ENCODE results near the gene GPR119.
"Not testable (repeated sequence)": the region's sequence is repeated elsewhere in the genome, so short reads cannot be mapped to it uniquely, and the experiment has no call there.

The GPR119 gene

GRCh38 chrX:130393451-130394074, 8.1 kb upstream of the GPR119 start:
- WGBS (ENCODE audit: insufficient coverage): 29% methylated on average over 3 of the region's 5 CpGs
- Histone ChIP-seq H3K27ac (ENCODE audit: insufficient read depth in 1 of 2, low read depth in 1 of 2, low read length in 2 of 2, poor library complexity in 1 of 2, severe bottlenecking in 2 of 2) (no peak overlapping the region), H3K4me1 (ENCODE audit: control extremely low read depth in 1 of 4, control insufficient read depth in 4 of 4, insufficient read depth in 4 of 4, low read length in 3 of 4) (no peaks in the 10 kb centered on the region), H3K36me3 (ENCODE audit: control insufficient read depth in 4 of 4, insufficient read depth in 4 of 4, low read length in 3 of 4) (no peaks in the 10 kb centered on the region), H3K27me3 (replicated peaks in 2 of 5; ENCODE audit: control insufficient read depth in 4 of 5, insufficient read depth in 5 of 5, low read length in 4 of 5) (peaks cover 2 to 16% (median 3%) of the 10 kb centered on the region in 5 experiments), H3K4me3 (ENCODE audit: control insufficient read depth in 1 of 7, extremely low read depth in 1 of 7, insufficient read depth in 4 of 7, low read depth in 2 of 7, low read length in 6 of 7) (no peak overlapping the region), H3K9me3 (ENCODE audit: control extremely low read depth in 1 of 5, control insufficient read depth in 4 of 5, insufficient read depth in 2 of 5, low read depth in 1 of 5, low read length in 4 of 5) (no peaks in the 10 kb centered on the region)
- ChIA-PET POLR2A (no interaction called here), CTCF (interaction anchor here (0.8 to 1.0 kb wide), 3 partner anchors 10 to 523 kb away, joined by 3 read pairs; no protein-coding TSS in a partner anchor)
- peak; percentile 10 to 28 (median 25) for DNase-seq

- CTCF ChIA-PET: interaction anchor here (1.0 kb wide), 1 partner anchor 11 kb away, joined by 3 read pairs; no protein-coding TSS in a partner anchor
- DNase-seq: no peak
Measured at GRCh38 chrX:130386408-130386808, 934 bp upstream of the GPR119 start.

GRCh38 chrX:130378024-130378669, 7.3 kb downstream of the GPR119 start:
- Histone ChIP-seq H3K27ac (ENCODE audit: insufficient read depth in 1 of 2, low read depth in 1 of 2, low read length in 2 of 2, poor library complexity in 1 of 2, severe bottlenecking in 2 of 2) (no peak overlapping the region), H3K4me1 (ENCODE audit: control extremely low read depth in 1 of 4, control insufficient read depth in 4 of 4, insufficient read depth in 4 of 4, low read length in 3 of 4) (no peaks in the 10 kb centered on the region), H3K4me3 (ENCODE audit: control insufficient read depth in 1 of 7, extremely low read depth in 1 of 7, insufficient read depth in 4 of 7, low read depth in 2 of 7, low read length in 6 of 7) (no peak overlapping the region), H3K27me3 (replicated peaks in 2 of 5; ENCODE audit: control insufficient read depth in 4 of 5, insufficient read depth in 5 of 5, low read length in 4 of 5) (no peaks in the 10 kb centered on the region), H3K9me3 (ENCODE audit: control extremely low read depth in 1 of 5, control insufficient read depth in 4 of 5, insufficient read depth in 2 of 5, low read depth in 1 of 5, low read length in 4 of 5) (no peaks in the 10 kb centered on the region), H3K36me3 (ENCODE audit: control insufficient read depth in 4 of 4, insufficient read depth in 4 of 4, low read length in 3 of 4) (no peaks in the 10 kb centered on the region)
- WGBS (ENCODE audit: insufficient coverage): 49% methylated on average over 5 of the region's 5 CpGs
- DNase-seq: peak in 2 of 3 donors; percentile 6 to 25
- CTCF ChIA-PET: no interaction called here
- POLR2A ChIA-PET: interaction anchor here (0.8 kb wide), 1 partner anchor 11 kb away, joined by 3 read pairs; no protein-coding TSS in a partner anchor

More at GRCh38 chrX:130386408-130386808, 934 bp upstream of the GPR119 start:
- POLR2A ChIA-PET: no interaction called here
- Histone ChIP-seq H3K9me3 (ENCODE audit: control extremely low read depth in 1 of 5, control insufficient read depth in 4 of 5, insufficient read depth in 2 of 5, low read depth in 1 of 5, low read length in 4 of 5) (no peaks in the 10 kb centered on the region), H3K36me3 (ENCODE audit: control insufficient read depth in 4 of 4, insufficient read depth in 4 of 4, low read length in 3 of 4) (no peaks in the 10 kb centered on the region), H3K4me1 (ENCODE audit: control extremely low read depth in 1 of 4, control insufficient read depth in 4 of 4, insufficient read depth in 4 of 4, low read length in 3 of 4) (no peaks in the 10 kb centered on the region), H3K4me3 (ENCODE audit: control insufficient read depth in 1 of 7, extremely low read depth in 1 of 7, insufficient read depth in 4 of 7, low read depth in 2 of 7, low read length in 6 of 7) (no peak overlapping the region), H3K27me3 (replicated peaks in 2 of 5; ENCODE audit: control insufficient read depth in 4 of 5, insufficient read depth in 5 of 5, low read length in 4 of 5) (peaks cover 0 to 3% (median 0%) of the 10 kb centered on the region in 5 experiments), H3K27ac (ENCODE audit: insufficient read depth in 1 of 2, low read depth in 1 of 2, low read length in 2 of 2, poor library complexity in 1 of 2, severe bottlenecking in 2 of 2) (no peak overlapping the region)
- WGBS (ENCODE audit: insufficient coverage): 67% methylated on average over 3 of the region's 5 CpGs

DNA sequence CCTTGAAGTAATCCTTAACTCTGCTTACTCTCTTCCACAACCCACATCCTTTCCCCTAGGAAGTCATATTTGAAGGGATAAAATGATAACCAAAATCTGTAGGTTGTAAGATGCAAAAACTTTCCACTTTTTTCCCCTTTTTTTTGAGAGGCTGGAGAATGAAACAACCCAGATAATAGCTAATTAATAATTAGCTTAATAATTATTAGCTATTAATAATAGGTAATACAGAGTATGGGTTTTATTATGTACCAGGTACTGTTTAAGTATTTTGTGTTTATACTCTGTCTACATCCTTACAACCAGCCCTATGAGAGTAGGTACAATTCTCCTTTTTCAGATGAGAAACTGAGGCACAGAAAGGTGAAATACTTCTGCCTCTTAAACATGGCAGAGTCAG, 9.4 kb downstream of the GPR119 start:
- no peak for DNase-seq
- Histone ChIP-seq H3K4me3 (ENCODE audit: control insufficient read depth in 1 of 7, extremely low read depth in 1 of 7, insufficient read depth in 4 of 7, low read depth in 2 of 7, low read length in 6 of 7) (no peak overlapping the region), H3K27ac (ENCODE audit: insufficient read depth in 1 of 2, low read depth in 1 of 2, low read length in 2 of 2, poor library complexity in 1 of 2, severe bottlenecking in 2 of 2) (no peak overlapping the region), H3K9me3 (ENCODE audit: control extremely low read depth in 1 of 5, control insufficient read depth in 4 of 5, insufficient read depth in 2 of 5, low read depth in 1 of 5, low read length in 4 of 5) (no peaks in the 10 kb centered on the region), H3K4me1 (ENCODE audit: control extremely low read depth in 1 of 4, control insufficient read depth in 4 of 4, insufficient read depth in 4 of 4, low read length in 3 of 4) (no peaks in the 10 kb centered on the region), H3K36me3 (ENCODE audit: control insufficient read depth in 4 of 4, insufficient read depth in 4 of 4, low read length in 3 of 4) (peaks cover 0 to 6% (median 1%) of the 10 kb centered on the region in 4 experiments), H3K27me3 (replicated peaks in 2 of 5; ENCODE audit: control insufficient read depth in 4 of 5, insufficient read depth in 5 of 5, low read length in 4 of 5) (no peaks in the 10 kb centered on the region)
- ChIA-PET POLR2A (no interaction called here), CTCF (no interaction called here)

- H3K4me3 ChIP-seq (ENCODE audit: control insufficient read depth in 1 of 7, extremely low read depth in 1 of 7, insufficient read depth in 4 of 7, low read depth in 2 of 7, low read length in 6 of 7); H3K9me3 ChIP-seq (ENCODE audit: control extremely low read depth in 1 of 5, control insufficient read depth in 4 of 5, insufficient read depth in 2 of 5, low read depth in 1 of 5, low read length in 4 of 5); H3K27ac ChIP-seq (ENCODE audit: insufficient read depth in 1 of 2, low read depth in 1 of 2, low read length in 2 of 2, poor library complexity in 1 of 2, severe bottlenecking in 2 of 2); POLR2A ChIA-PET; H3K4me1 ChIP-seq (ENCODE audit: control extremely low read depth in 1 of 4, control insufficient read depth in 4 of 4, insufficient read depth in 4 of 4, low read length in 3 of 4); H3K27me3 ChIP-seq (replicated peaks in 2 of 5; ENCODE audit: control insufficient read depth in 4 of 5, insufficient read depth in 5 of 5, low read length in 4 of 5); CTCF ChIA-PET; DNase-seq: not testable (repeated sequence)
- H3K36me3 ChIP-seq (ENCODE audit: control insufficient read depth in 4 of 4, insufficient read depth in 4 of 4, low read length in 3 of 4): peaks cover 0 to 13% (median 3%) of the 10 kb centered on the region in 4 experiments
- WGBS (ENCODE audit: insufficient coverage): no CpG with 5 or more reads among the region's 1 CpG
Measured at GRCh38 chrX:130352050-130352449, 33.4 kb downstream of the GPR119 start.

DNA sequence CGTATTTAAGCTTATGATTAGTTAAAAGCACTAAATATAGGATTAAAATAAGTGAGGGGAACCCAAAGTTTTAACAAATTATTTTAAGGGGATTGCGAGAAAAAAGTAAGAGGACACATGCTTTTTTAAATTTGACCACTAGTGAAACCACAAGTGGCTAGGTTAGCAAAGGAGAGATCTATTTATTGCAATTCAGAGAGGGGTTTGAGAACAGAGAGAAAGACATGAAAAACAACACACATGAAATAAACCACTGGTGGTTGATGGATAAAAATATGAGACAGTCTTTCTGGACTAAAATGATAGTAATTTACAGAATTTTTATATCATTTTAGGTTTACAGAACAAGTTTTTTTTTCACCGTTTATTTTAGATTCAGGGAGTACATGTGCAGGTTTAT, 33.9 kb downstream of the GPR119 start:
- ChIA-PET CTCF (no interaction called here), POLR2A (no interaction called here)
- no peak overlapping the region for H3K4me3 ChIP-seq (ENCODE audit: control insufficient read depth in 1 of 7, extremely low read depth in 1 of 7, insufficient read depth in 4 of 7, low read depth in 2 of 7, low read length in 6 of 7)
- H3K4me1 ChIP-seq (ENCODE audit: control extremely low read depth in 1 of 4, control insufficient read depth in 4 of 4, insufficient read depth in 4 of 4, low read length in 3 of 4): no peaks in the 10 kb centered on the region
- DNase-seq: no peak
- no peaks in the 10 kb centered on the region for H3K9me3 ChIP-seq (ENCODE audit: control extremely low read depth in 1 of 5, control insufficient read depth in 4 of 5, insufficient read depth in 2 of 5, low read depth in 1 of 5, low read length in 4 of 5)
- no peaks in the 10 kb centered on the region for H3K27me3 ChIP-seq (replicated peaks in 2 of 5; ENCODE audit: control insufficient read depth in 4 of 5, insufficient read depth in 5 of 5, low read length in 4 of 5)
- H3K27ac ChIP-seq (ENCODE audit: insufficient read depth in 1 of 2, low read depth in 1 of 2, low read length in 2 of 2, poor library complexity in 1 of 2, severe bottlenecking in 2 of 2): no peak overlapping the region
- peaks cover 0 to 11% (median 3%) of the 10 kb centered on the region in 4 experiments for H3K36me3 ChIP-seq (ENCODE audit: control insufficient read depth in 4 of 4, insufficient read depth in 4 of 4, low read length in 3 of 4)
- 80% methylated on average over 1 of the region's 3 CpGs for WGBS (ENCODE audit: insufficient coverage)

DNA sequence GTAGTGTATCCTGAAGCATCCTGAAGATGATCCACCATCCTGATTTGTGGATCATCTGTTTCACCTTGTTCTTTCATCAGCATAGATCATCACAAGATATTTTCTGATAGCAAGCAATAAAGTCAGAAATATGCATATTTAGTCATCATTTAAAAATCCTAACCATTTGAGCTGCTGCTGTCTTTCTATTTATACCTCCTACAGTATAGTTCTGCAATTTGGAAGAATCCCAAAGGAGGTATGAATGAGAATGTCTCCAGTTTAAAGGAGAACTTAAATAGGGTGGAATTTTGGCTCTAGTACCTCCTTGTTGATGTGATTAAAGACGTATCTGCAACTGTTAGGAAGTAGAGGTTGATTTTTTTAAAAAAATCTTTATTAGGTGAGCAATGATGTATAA, 38.2 kb downstream of the GPR119 start:
- no CpG with 5 or more reads among the region's 1 CpG for WGBS (ENCODE audit: insufficient coverage)
- H3K36me3 ChIP-seq (ENCODE audit: control insufficient read depth in 4 of 4, insufficient read depth in 4 of 4, low read length in 3 of 4): peaks cover 0 to 11% (median 3%) of the 10 kb centered on the region in 4 experiments
- no peaks in the 10 kb centered on the region for H3K4me1 ChIP-seq (ENCODE audit: control extremely low read depth in 1 of 4, control insufficient read depth in 4 of 4, insufficient read depth in 4 of 4, low read length in 3 of 4)
- CTCF ChIA-PET: no interaction called here
- H3K27ac ChIP-seq (ENCODE audit: insufficient read depth in 1 of 2, low read depth in 1 of 2, low read length in 2 of 2, poor library complexity in 1 of 2, severe bottlenecking in 2 of 2): no peak overlapping the region
- H3K9me3 ChIP-seq (ENCODE audit: control extremely low read depth in 1 of 5, control insufficient read depth in 4 of 5, insufficient read depth in 2 of 5, low read depth in 1 of 5, low read length in 4 of 5): no peaks in the 10 kb centered on the region
- no peak for DNase-seq
- POLR2A ChIA-PET: no interaction called here
- no peak overlapping the region for H3K4me3 ChIP-seq (ENCODE audit: control insufficient read depth in 1 of 7, extremely low read depth in 1 of 7, insufficient read depth in 4 of 7, low read depth in 2 of 7, low read length in 6 of 7)
- no peaks in the 10 kb centered on the region for H3K27me3 ChIP-seq (replicated peaks in 2 of 5; ENCODE audit: control insufficient read depth in 4 of 5, insufficient read depth in 5 of 5, low read length in 4 of 5)
